Spleen (tissue), 7 donors: Measurements from ENCODE around the gene MMP23B.

Experiments used
- POLR2A ChIP-seq, 3 donors: fragments of 450-650 bp; IDR thresholded peaks; one replicate each; pipeline ENCODE4 v1.5.1; 2017; ENCODE audit warnings: antibody characterized with exemption in 3 of 3, mild to moderate bottlenecking in 1 of 3
- TF ChIP-seq, protein P1 (sequence below), 11 experiments: fragments of 200-600 bp in 7 of 11; fragments of 450-650 bp in 4 of 11; sonication (generic) in 4 of 11; IDR thresholded peaks in 8 of 11; conservative IDR thresholded peaks in 3 of 11; 1 replicate in 7 of 11; 2 replicates in 4 of 11; pipeline versions ENCODE4 v1.4.0 to v1.8.0; 2016 to 2021; ENCODE audit warnings: antibody characterized with exemption in 11 of 11, inconsistent platforms in 4 of 11, mild to moderate bottlenecking in 1 of 11
- donor health status: DM: no; HTN: no; CAD: no; lungs with moderate emphysema.
- donor health status: DM: no; HTN: no; CAD: no.
- donor health status: DM: no; HTN: no; CAD: no.

DNA sequence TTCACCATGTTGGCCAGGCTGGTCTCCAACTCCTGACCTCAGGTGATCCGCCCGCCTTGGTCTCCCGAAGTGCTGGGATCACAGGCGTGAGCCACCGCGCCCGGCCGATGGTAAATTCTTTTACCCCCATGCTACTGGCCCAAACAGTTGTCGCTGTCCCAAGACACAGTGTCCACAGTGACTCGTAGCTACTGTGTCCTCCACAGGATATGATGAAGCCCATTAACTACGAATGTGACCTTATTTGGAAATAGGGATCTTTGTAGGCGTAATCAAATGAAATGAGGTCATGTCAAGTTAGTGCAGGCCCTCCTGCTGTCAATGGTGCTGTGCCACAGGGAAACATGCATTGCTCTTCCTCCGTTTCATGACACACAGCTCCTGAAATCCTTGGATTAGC, 40.5 kb upstream of the MMP23B start:
- no peak for TF ChIP-seq POLR2A (IDR thresholded peaks at IDR 0.05)
- TF ChIP-seq, protein P1, sequence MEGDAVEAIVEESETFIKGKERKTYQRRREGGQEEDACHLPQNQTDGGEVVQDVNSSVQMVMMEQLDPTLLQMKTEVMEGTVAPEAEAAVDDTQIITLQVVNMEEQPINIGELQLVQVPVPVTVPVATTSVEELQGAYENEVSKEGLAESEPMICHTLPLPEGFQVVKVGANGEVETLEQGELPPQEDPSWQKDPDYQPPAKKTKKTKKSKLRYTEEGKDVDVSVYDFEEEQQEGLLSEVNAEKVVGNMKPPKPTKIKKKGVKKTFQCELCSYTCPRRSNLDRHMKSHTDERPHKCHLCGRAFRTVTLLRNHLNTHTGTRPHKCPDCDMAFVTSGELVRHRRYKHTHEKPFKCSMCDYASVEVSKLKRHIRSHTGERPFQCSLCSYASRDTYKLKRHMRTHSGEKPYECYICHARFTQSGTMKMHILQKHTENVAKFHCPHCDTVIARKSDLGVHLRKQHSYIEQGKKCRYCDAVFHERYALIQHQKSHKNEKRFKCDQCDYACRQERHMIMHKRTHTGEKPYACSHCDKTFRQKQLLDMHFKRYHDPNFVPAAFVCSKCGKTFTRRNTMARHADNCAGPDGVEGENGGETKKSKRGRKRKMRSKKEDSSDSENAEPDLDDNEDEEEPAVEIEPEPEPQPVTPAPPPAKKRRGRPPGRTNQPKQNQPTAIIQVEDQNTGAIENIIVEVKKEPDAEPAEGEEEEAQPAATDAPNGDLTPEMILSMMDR (IDR thresholded peaks at IDR 0.05 in 8 of 11, conservative IDR thresholded peaks at IDR 0.05 in 3 of 11), result no peak
